Esophagus (tissue), 2 donors: ENCODE data around the gene EPB41L3. TPM values are rescaled to one million over a fixed set of nuclear protein-coding genes. Genes with fewer than 3 reads are reported as not detected.

ENCODE experiments used
- H3K27ac ChIP-seq, 2 donors: one replicate each; pipeline ENCODE4 v1.5.1; 2013; ENCODE audit warnings: low read depth in 2 of 2, mild to moderate bottlenecking in 2 of 2, inconsistent platforms in 1 of 2, low read length in 1 of 2, moderate library complexity in 1 of 2
- H3K27me3 ChIP-seq, 2 donors: one replicate each; pipeline ENCODE4 v1.6.1; 2013; ENCODE audit warnings: low read length in 2 of 2, control low read depth in 1 of 2, mild to moderate bottlenecking in 1 of 2; ENCODE audit not compliant: insufficient read depth in 2 of 2, control insufficient read depth in 1 of 2
- H3K36me3 ChIP-seq, 2 donors: one replicate each; pipeline ENCODE4 v1.6.1; 2013; ENCODE audit warnings: low read length in 1 of 2; ENCODE audit not compliant: control insufficient read depth in 2 of 2, insufficient read depth in 2 of 2
- H3K4me1 ChIP-seq, 2 donors: one replicate each; pipeline ENCODE4 v1.6.1; 2013; ENCODE audit warnings: low read length in 1 of 2; ENCODE audit not compliant: control insufficient read depth in 2 of 2, insufficient read depth in 2 of 2
- H3K4me3 ChIP-seq, 2 donors: one replicate each; pipeline ENCODE4 v1.5.1; 2013; ENCODE audit warnings: low read length in 2 of 2, mild to moderate bottlenecking in 2 of 2, low read depth in 1 of 2, moderate library complexity in 1 of 2
- H3K9me3 ChIP-seq, 2 donors: one replicate each; pipeline ENCODE4 v1.6.1; 2013; ENCODE audit warnings: mild to moderate bottlenecking in 2 of 2, low read depth in 1 of 2, low read length in 1 of 2, moderate library complexity in 1 of 2; ENCODE audit not compliant: control insufficient read depth in 2 of 2, insufficient read depth in 1 of 2
- WGBS, 2 donors: extraction: QIAGEN DNeasy Blood & Tissue Kit; methylation state at CpG; one replicate each; pipeline ENCODE4 v1.1.7; 2013; 5-methylcytosine and 5-hydroxymethylcytosine counted together
- polyA plus RNA-seq, 2 donors: library from polyadenylated mRNA; stranded (reverse); fragments of 200-250 nt; gene quantifications; one replicate each; pipeline ENCODE4 v1.2.3, GENCODE V29; 2013
- donor health status: healthy with polysubstance abuse.
- donor health status: Bipolar disorder and iron deficiency.

Gene EPB41L3
- polyA plus RNA-seq, 2 donors = 13.6 to 28.7 TPM

- Histone ChIP-seq H3K36me3 (no peaks in the 10 kb centered on the region), H3K4me1 (no peaks in the 10 kb centered on the region), H3K4me3 (no peak overlapping the region), H3K27me3 (no peaks in the 10 kb centered on the region), H3K9me3 (no peaks in the 10 kb centered on the region), H3K27ac (no peak overlapping the region)
- 59% methylated on average over 2 of the region's 2 CpGs for WGBS, 2 donors
Observed at GRCh38 chr18:5425721-5426120, 118.1 kb downstream of the EPB41L3 start.

- Histone ChIP-seq H3K4me1 (no peaks in the 10 kb centered on the region), H3K27me3 (no peaks in the 10 kb centered on the region), H3K4me3 (no peak overlapping the region), H3K27ac (no peak overlapping the region), H3K9me3 (no peaks in the 10 kb centered on the region), H3K36me3 (no peaks in the 10 kb centered on the region)
- WGBS, 2 donors = 66 to 68% methylated on average over 6 of the region's 6 CpGs
Observed at GRCh38 chr18:5424903-5425664, 118.7 kb downstream of the EPB41L3 start.

GRCh38 chr18:5422626-5423025 lies 121.2 kb downstream of the EPB41L3 start:
- H3K4me3 ChIP-seq = no peak overlapping the region
- no peaks in the 10 kb centered on the region for H3K4me1 ChIP-seq
- H3K9me3 ChIP-seq = no peaks in the 10 kb centered on the region
- 94 to 97% methylated on average over 3 of the region's 3 CpGs for WGBS, 2 donors
- no peaks in the 10 kb centered on the region for H3K27me3 ChIP-seq
- no peak overlapping the region for H3K27ac ChIP-seq
- no peaks in the 10 kb centered on the region for H3K36me3 ChIP-seq

GRCh38 chr18:5421981-5422380 lies 121.8 kb downstream of the EPB41L3 start:
- Histone ChIP-seq H3K27ac (no peak overlapping the region), H3K4me3 (no peak overlapping the region), H3K9me3 (no peaks in the 10 kb centered on the region), H3K36me3 (no peaks in the 10 kb centered on the region), H3K27me3 (no peaks in the 10 kb centered on the region), H3K4me1 (no peaks in the 10 kb centered on the region)
- 73 to 94% methylated on average over 5 of the region's 5 CpGs for WGBS, 2 donors

GRCh38 chr18:5420906-5421305 lies 122.9 kb downstream of the EPB41L3 start:
- Histone ChIP-seq H3K27ac (no peak overlapping the region), H3K27me3 (no peaks in the 10 kb centered on the region), H3K4me1 (no peaks in the 10 kb centered on the region), H3K4me3 (no peak overlapping the region), H3K36me3 (no peaks in the 10 kb centered on the region), H3K9me3 (no peaks in the 10 kb centered on the region)
- WGBS, 2 donors = 81 to 84% methylated on average over 3 of the region's 3 CpGs

GRCh38 chr18:5419601-5420000 lies 124.2 kb downstream of the EPB41L3 start:
- 89 to 91% methylated on average over 9 of the region's 9 CpGs for WGBS, 2 donors
- H3K36me3 ChIP-seq = no peaks in the 10 kb centered on the region
- H3K27me3 ChIP-seq = no peaks in the 10 kb centered on the region

GRCh38 chr18:5419030-5419429 lies 124.8 kb downstream of the EPB41L3 start:
- Histone ChIP-seq H3K9me3 (no peaks in the 10 kb centered on the region), H3K4me3 (no peak overlapping the region), H3K27ac (no peak overlapping the region), H3K36me3 (no peaks in the 10 kb centered on the region), H3K27me3 (no peaks in the 10 kb centered on the region), H3K4me1 (no peaks in the 10 kb centered on the region)
- 91 to 92% methylated on average over 2 of the region's 2 CpGs for WGBS, 2 donors

More at GRCh38 chr18:5419601-5420000, 124.2 kb downstream of the EPB41L3 start:
- no peaks in the 10 kb centered on the region for H3K9me3 ChIP-seq
- no peaks in the 10 kb centered on the region for H3K4me1 ChIP-seq
- H3K4me3 ChIP-seq = no peak overlapping the region
- H3K27ac ChIP-seq = no peak overlapping the region

- 67 to 74% methylated on average over 8 of the region's 8 CpGs for WGBS, 2 donors
Observed at GRCh38 chr18:5417342-5417741, 126.5 kb downstream of the EPB41L3 start.

GRCh38 chr18:5416112-5416511 lies 127.7 kb downstream of the EPB41L3 start:
- Histone ChIP-seq H3K27me3 (no peaks in the 10 kb centered on the region), H3K36me3 (no peaks in the 10 kb centered on the region), H3K27ac (no peak overlapping the region), H3K4me3 (no peak overlapping the region), H3K4me1 (no peaks in the 10 kb centered on the region), H3K9me3 (no peaks in the 10 kb centered on the region)
- 86 to 93% methylated on average over 3 of the region's 3 CpGs for WGBS, 2 donors

More at GRCh38 chr18:5417342-5417741, 126.5 kb downstream of the EPB41L3 start:
- no peak overlapping the region for H3K4me3 ChIP-seq
- H3K27ac ChIP-seq = no peak overlapping the region
- H3K9me3 ChIP-seq = no peaks in the 10 kb centered on the region
- no peaks in the 10 kb centered on the region for H3K4me1 ChIP-seq
- no peaks in the 10 kb centered on the region for H3K27me3 ChIP-seq
- H3K36me3 ChIP-seq = no peaks in the 10 kb centered on the region

- no peaks in the 10 kb centered on the region for H3K27me3 ChIP-seq
- H3K36me3 ChIP-seq = no peaks in the 10 kb centered on the region
- no peaks in the 10 kb centered on the region for H3K4me1 ChIP-seq
- 94 to 98% methylated on average over 12 of the region's 12 CpGs for WGBS, 2 donors
- no peak overlapping the region for H3K4me3 ChIP-seq
- H3K27ac ChIP-seq = no peak overlapping the region
- no peaks in the 10 kb centered on the region for H3K9me3 ChIP-seq
Observed at GRCh38 chr18:5415665-5416064, 128.1 kb downstream of the EPB41L3 start.
